Measurements from ENCODE around the gene THBD.

THBD gene

GRCh38 chr20:23049201-23050075 lies at the start of gene THBD:
TSS of gene THBD (minus strand) at chr20:23049672. CDS start at chr20:23049504, 168 bp downstream.
- Mint-ChIP-seq H3K27ac (no peak within 1 kb of the TSS), H3K4me3 (no peak within 1 kb of the TSS)

GRCh38 chr20:23097636-23098580 lies 48.4 kb upstream of the THBD start:
- Mint-ChIP-seq H3K4me1 (ENCODE audit: low read depth) (no peaks in the 10 kb centered on the region), H3K9me3 (ENCODE audit: low read depth) (no peaks in the 10 kb centered on the region), H3K27ac (no peak overlapping the region), H3K4me3 (no peak overlapping the region), H3K36me3 (no peaks in the 10 kb centered on the region), H3K27me3 (no peaks in the 10 kb centered on the region)

More at GRCh38 chr20:23049201-23050075, at the start of gene THBD:
- Mint-ChIP-seq H3K4me1 (ENCODE audit: low read depth) (peaks cover 2% of the 10 kb centered on the region), H3K9me3 (ENCODE audit: low read depth) (no peaks in the 10 kb centered on the region), H3K36me3 (no peaks in the 10 kb centered on the region), H3K27me3 (peaks cover 27% of the 10 kb centered on the region)

GRCh38 chr20:23096986-23097520 lies 47.6 kb upstream of the THBD start:
- Mint-ChIP-seq H3K36me3 (no peaks in the 10 kb centered on the region), H3K4me3 (no peak overlapping the region), H3K9me3 (ENCODE audit: low read depth) (no peaks in the 10 kb centered on the region), H3K4me1 (ENCODE audit: low read depth) (no peaks in the 10 kb centered on the region), H3K27me3 (no peaks in the 10 kb centered on the region), H3K27ac (no peak overlapping the region)

GRCh38 chr20:23096097-23096496 lies 46.6 kb upstream of the THBD start:
- no peaks in the 10 kb centered on the region for H3K27me3 Mint-ChIP-seq
- H3K4me3 Mint-ChIP-seq: no peak overlapping the region
- H3K4me1 Mint-ChIP-seq (ENCODE audit: low read depth): no peaks in the 10 kb centered on the region
- no peaks in the 10 kb centered on the region for H3K9me3 Mint-ChIP-seq (ENCODE audit: low read depth)
- H3K27ac Mint-ChIP-seq: no peak overlapping the region
- no peaks in the 10 kb centered on the region for H3K36me3 Mint-ChIP-seq

GRCh38 chr20:23095499-23095898 lies 46.0 kb upstream of the THBD start:
- Mint-ChIP-seq H3K36me3 (no peaks in the 10 kb centered on the region), H3K4me1 (ENCODE audit: low read depth) (no peaks in the 10 kb centered on the region), H3K9me3 (ENCODE audit: low read depth) (no peaks in the 10 kb centered on the region), H3K4me3 (no peak overlapping the region), H3K27me3 (no peaks in the 10 kb centered on the region), H3K27ac (no peak overlapping the region)

- Mint-ChIP-seq H3K27ac (no peak overlapping the region), H3K27me3 (no peaks in the 10 kb centered on the region), H3K4me3 (no peak overlapping the region), H3K36me3 (no peaks in the 10 kb centered on the region), H3K9me3 (ENCODE audit: low read depth) (no peaks in the 10 kb centered on the region), H3K4me1 (ENCODE audit: low read depth) (no peaks in the 10 kb centered on the region)
Observed at GRCh38 chr20:23094927-23095326, 45.5 kb upstream of the THBD start.

GRCh38 chr20:23094213-23094896 lies 44.9 kb upstream of the THBD start:
- no peaks in the 10 kb centered on the region for H3K9me3 Mint-ChIP-seq (ENCODE audit: low read depth)
- H3K27me3 Mint-ChIP-seq: no peaks in the 10 kb centered on the region
- H3K27ac Mint-ChIP-seq: no peak overlapping the region
- no peaks in the 10 kb centered on the region for H3K36me3 Mint-ChIP-seq
- H3K4me1 Mint-ChIP-seq (ENCODE audit: low read depth): no peaks in the 10 kb centered on the region
- H3K4me3 Mint-ChIP-seq: no peak overlapping the region

GRCh38 chr20:23093613-23094012 lies 44.1 kb upstream of the THBD start:
- Mint-ChIP-seq H3K4me1 (ENCODE audit: low read depth) (no peaks in the 10 kb centered on the region), H3K9me3 (ENCODE audit: low read depth) (no peaks in the 10 kb centered on the region), H3K27ac (no peak overlapping the region), H3K27me3 (no peaks in the 10 kb centered on the region), H3K4me3 (no peak overlapping the region), H3K36me3 (no peaks in the 10 kb centered on the region)

- Mint-ChIP-seq H3K9me3 (ENCODE audit: low read depth) (no peaks in the 10 kb centered on the region), H3K36me3 (no peaks in the 10 kb centered on the region), H3K27ac (no peak overlapping the region), H3K4me1 (ENCODE audit: low read depth) (no peaks in the 10 kb centered on the region), H3K4me3 (no peak overlapping the region), H3K27me3 (no peaks in the 10 kb centered on the region)
Observed at GRCh38 chr20:23092861-23093495, 43.5 kb upstream of the THBD start.

- H3K27ac Mint-ChIP-seq: no peak overlapping the region
- H3K4me3 Mint-ChIP-seq: no peak overlapping the region
- H3K4me1 Mint-ChIP-seq (ENCODE audit: low read depth): no peaks in the 10 kb centered on the region
Observed at GRCh38 chr20:23092384-23092756, 42.9 kb upstream of the THBD start.

GRCh38 chr20:23091721-23092383 lies 42.4 kb upstream of the THBD start:
- H3K4me1 Mint-ChIP-seq (ENCODE audit: low read depth): no peaks in the 10 kb centered on the region
- H3K27ac Mint-ChIP-seq: no peak overlapping the region
- no peaks in the 10 kb centered on the region for H3K9me3 Mint-ChIP-seq (ENCODE audit: low read depth)
- H3K36me3 Mint-ChIP-seq: no peaks in the 10 kb centered on the region
- H3K4me3 Mint-ChIP-seq: no peak overlapping the region
- no peaks in the 10 kb centered on the region for H3K27me3 Mint-ChIP-seq

More at GRCh38 chr20:23092384-23092756, 42.9 kb upstream of the THBD start:
- H3K36me3 Mint-ChIP-seq: no peaks in the 10 kb centered on the region
- no peaks in the 10 kb centered on the region for H3K9me3 Mint-ChIP-seq (ENCODE audit: low read depth)
- H3K27me3 Mint-ChIP-seq: no peaks in the 10 kb centered on the region

- H3K27ac Mint-ChIP-seq: no peak overlapping the region
- H3K36me3 Mint-ChIP-seq: no peaks in the 10 kb centered on the region
- H3K9me3 Mint-ChIP-seq (ENCODE audit: low read depth): no peaks in the 10 kb centered on the region
- no peak overlapping the region for H3K4me3 Mint-ChIP-seq
- H3K4me1 Mint-ChIP-seq (ENCODE audit: low read depth): no peaks in the 10 kb centered on the region
- H3K27me3 Mint-ChIP-seq: no peaks in the 10 kb centered on the region
Observed at GRCh38 chr20:23090878-23091277, 41.4 kb upstream of the THBD start.

- no peak overlapping the region for H3K27ac Mint-ChIP-seq
- H3K4me1 Mint-ChIP-seq (ENCODE audit: low read depth): no peaks in the 10 kb centered on the region
- H3K27me3 Mint-ChIP-seq: no peaks in the 10 kb centered on the region
Observed at GRCh38 chr20:23090147-23090546, 40.7 kb upstream of the THBD start.

GRCh38 chr20:23088866-23089265 lies 39.4 kb upstream of the THBD start:
- Mint-ChIP-seq H3K4me1 (ENCODE audit: low read depth) (no peaks in the 10 kb centered on the region), H3K4me3 (no peak overlapping the region), H3K9me3 (ENCODE audit: low read depth) (no peaks in the 10 kb centered on the region), H3K27me3 (no peaks in the 10 kb centered on the region), H3K27ac (no peak overlapping the region), H3K36me3 (no peaks in the 10 kb centered on the region)

More at GRCh38 chr20:23090147-23090546, 40.7 kb upstream of the THBD start:
- Mint-ChIP-seq H3K4me3 (no peak overlapping the region), H3K9me3 (ENCODE audit: low read depth) (no peaks in the 10 kb centered on the region), H3K36me3 (no peaks in the 10 kb centered on the region)

Data from activated naive CD8-positive, alpha-beta T cell (primary cell).